Uterus (tissue), 4 donors: ENCODE data around the gene PRR23E. TPM values are rescaled to one million over a fixed set of nuclear protein-coding genes. Genes with fewer than 3 reads are reported as not detected.

Source experiments
- DNase-seq, 2 donors: peaks; one replicate each; pipeline ENCODE4 v3.0.0-alpha.2; 2019 to 2020
- H3K27ac ChIP-seq, 2 donors: fragments of 200-600 bp; sonication (generic); 1 replicate in 1 of 2; 2 replicates in 1 of 2; pipeline ENCODE4 v1.5.1; 2016 to 2018
- H3K27me3 ChIP-seq, 2 donors: fragments of 200-600 bp; sonication (generic); one replicate each; pipeline ENCODE4 v1.5.1; 2018 to 2019; ENCODE audit warnings: control low read depth in 1 of 2
- H3K36me3 ChIP-seq, 2 donors: fragments of 200-600 bp; sonication (generic); one replicate each; pipeline ENCODE4 v1.5.1; 2019; ENCODE audit warnings: control low read depth in 1 of 2
- H3K4me1 ChIP-seq, 2 donors: fragments of 200-600 bp; sonication (generic); one replicate each; pipeline ENCODE4 v1.5.1; 2018 to 2019; ENCODE audit warnings: control low read depth in 1 of 2
- H3K4me3 ChIP-seq, 2 donors: fragments of 200-600 bp; sonication (generic); 1 replicate in 1 of 2; 2 replicates in 1 of 2; pipeline ENCODE4 v1.5.1; 2018 to 2019; ENCODE audit warnings: mild to moderate bottlenecking in 1 of 2
- H3K9me3 ChIP-seq, 2 donors: fragments of 200-600 bp; sonication (generic); one replicate each; pipeline ENCODE4 v1.5.1; 2019; ENCODE audit warnings: control low read depth in 1 of 2
- POLR2A ChIP-seq, 2 donors: fragments of 450-650 bp; IDR thresholded peaks; one replicate each; pipeline ENCODE4 v1.6.1; 2016; ENCODE audit warnings: antibody characterized with exemption in 2 of 2, mild to moderate bottlenecking in 1 of 2, moderate library complexity in 1 of 2
- intact Hi-C: fragments of 100-400 bp; cut with DNase I; formaldehyde crosslinking; loops from one replicate; pipeline ENCODE4 v1.15.1; 2023; ENCODE audit warnings: low total_unique reads
- total RNA-seq, 4 donors: library from RNA; depleted of rRNA in 3 of 4; stranded (reverse); fragments of >200 nt in 3 of 4; gene quantifications; one replicate each; pipeline versions ENCODE4 v1.1.0 to v1.2.4, GENCODE V29; 2014 to 2023
- TF ChIP-seq, protein P1 (sequence below), 4 experiments: fragments of 200-600 bp in 2 of 4; fragments of 450-650 bp in 2 of 4; sonication (generic) in 2 of 4; IDR thresholded peaks; one replicate each; pipeline ENCODE4 v1.5.1; 2016 to 2019; ENCODE audit warnings: antibody characterized with exemption in 4 of 4, mild to moderate bottlenecking in 2 of 4, moderate library complexity in 1 of 4
- donor health status: DM: yes; HTN: yes; CAD: no.

PRR23E gene
- total RNA-seq, 4 donors from 2014 or later: not detected

- no peaks in the 10 kb centered on the region for H3K9me3 ChIP-seq
- no peaks in the 10 kb centered on the region for H3K4me1 ChIP-seq
- no peak overlapping the region for H3K4me3 ChIP-seq
- no peak overlapping the region for H3K27ac ChIP-seq
- no peak for DNase-seq
- no peak for TF ChIP-seq POLR2A (IDR thresholded peaks at IDR 0.05)
- TF ChIP-seq, protein P1, sequence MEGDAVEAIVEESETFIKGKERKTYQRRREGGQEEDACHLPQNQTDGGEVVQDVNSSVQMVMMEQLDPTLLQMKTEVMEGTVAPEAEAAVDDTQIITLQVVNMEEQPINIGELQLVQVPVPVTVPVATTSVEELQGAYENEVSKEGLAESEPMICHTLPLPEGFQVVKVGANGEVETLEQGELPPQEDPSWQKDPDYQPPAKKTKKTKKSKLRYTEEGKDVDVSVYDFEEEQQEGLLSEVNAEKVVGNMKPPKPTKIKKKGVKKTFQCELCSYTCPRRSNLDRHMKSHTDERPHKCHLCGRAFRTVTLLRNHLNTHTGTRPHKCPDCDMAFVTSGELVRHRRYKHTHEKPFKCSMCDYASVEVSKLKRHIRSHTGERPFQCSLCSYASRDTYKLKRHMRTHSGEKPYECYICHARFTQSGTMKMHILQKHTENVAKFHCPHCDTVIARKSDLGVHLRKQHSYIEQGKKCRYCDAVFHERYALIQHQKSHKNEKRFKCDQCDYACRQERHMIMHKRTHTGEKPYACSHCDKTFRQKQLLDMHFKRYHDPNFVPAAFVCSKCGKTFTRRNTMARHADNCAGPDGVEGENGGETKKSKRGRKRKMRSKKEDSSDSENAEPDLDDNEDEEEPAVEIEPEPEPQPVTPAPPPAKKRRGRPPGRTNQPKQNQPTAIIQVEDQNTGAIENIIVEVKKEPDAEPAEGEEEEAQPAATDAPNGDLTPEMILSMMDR (IDR thresholded peaks at IDR 0.05): no peak
- H3K27me3 ChIP-seq: no peaks in the 10 kb centered on the region
- intact Hi-C loops: no loop called here
- no peaks in the 10 kb centered on the region for H3K36me3 ChIP-seq
Observed at GRCh38 chr3:127206611-127207516, 13.9 kb downstream of the PRR23E start.

DNA sequence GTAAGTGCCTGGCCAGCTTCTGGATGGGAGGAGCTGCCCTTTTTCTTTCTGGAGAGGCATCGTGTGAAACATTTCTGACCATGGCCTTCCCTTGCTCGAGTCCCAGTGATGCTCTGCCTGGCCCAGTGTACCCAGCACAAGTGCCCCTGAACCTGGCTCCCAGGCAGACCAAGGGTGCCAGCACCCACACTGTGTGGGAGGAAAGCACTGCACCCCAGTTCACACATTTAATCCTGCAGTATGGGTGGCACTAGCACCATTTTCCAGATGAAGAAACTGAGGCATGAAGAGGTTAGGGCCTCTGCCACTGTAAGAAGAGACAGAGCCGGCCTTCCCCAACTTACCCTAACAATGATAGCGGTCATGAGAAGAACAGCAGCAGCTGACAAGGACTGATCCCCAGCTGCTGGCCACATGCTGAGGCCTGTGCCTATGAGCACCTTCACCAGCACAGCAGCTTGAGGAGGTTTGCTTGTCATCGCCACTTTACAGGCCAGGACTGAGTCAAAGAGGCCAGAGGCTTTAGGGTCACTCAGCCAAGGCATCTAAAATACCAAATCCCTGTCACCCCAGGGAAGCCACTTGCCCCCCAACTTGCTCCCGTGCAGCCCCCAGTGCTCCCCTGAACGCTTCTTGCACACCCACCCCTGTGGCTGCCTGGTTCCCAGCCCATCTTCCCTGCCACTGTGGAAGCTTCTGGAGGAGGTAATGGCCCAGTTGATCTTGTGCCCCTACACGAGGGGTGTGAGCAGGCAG is 15.0 kb downstream of the PRR23E start:
- no peak overlapping the region for H3K4me3 ChIP-seq
- intact Hi-C loops: no loop called here
- no peak overlapping the region for H3K27ac ChIP-seq
- no peaks in the 10 kb centered on the region for H3K36me3 ChIP-seq
- H3K27me3 ChIP-seq: no peaks in the 10 kb centered on the region
- no peaks in the 10 kb centered on the region for H3K4me1 ChIP-seq
- no peak for DNase-seq
- no peaks in the 10 kb centered on the region for H3K9me3 ChIP-seq
- TF ChIP-seq, protein P1 (IDR thresholded peaks at IDR 0.05): no peak
- no peak for TF ChIP-seq POLR2A (IDR thresholded peaks at IDR 0.05)

GRCh38 chr3:127208483-127209100 is 15.7 kb downstream of the PRR23E start:
- H3K27me3 ChIP-seq: no peaks in the 10 kb centered on the region
- H3K4me3 ChIP-seq: no peak overlapping the region
- H3K27ac ChIP-seq: no peak overlapping the region
- no peaks in the 10 kb centered on the region for H3K4me1 ChIP-seq
- no peak for DNase-seq
- intact Hi-C loops: no loop called here
- no peaks in the 10 kb centered on the region for H3K36me3 ChIP-seq
- TF ChIP-seq POLR2A (IDR thresholded peaks at IDR 0.05): no peak
- TF ChIP-seq, protein P1 (IDR thresholded peaks at IDR 0.05): no peak
- no peaks in the 10 kb centered on the region for H3K9me3 ChIP-seq

DNA sequence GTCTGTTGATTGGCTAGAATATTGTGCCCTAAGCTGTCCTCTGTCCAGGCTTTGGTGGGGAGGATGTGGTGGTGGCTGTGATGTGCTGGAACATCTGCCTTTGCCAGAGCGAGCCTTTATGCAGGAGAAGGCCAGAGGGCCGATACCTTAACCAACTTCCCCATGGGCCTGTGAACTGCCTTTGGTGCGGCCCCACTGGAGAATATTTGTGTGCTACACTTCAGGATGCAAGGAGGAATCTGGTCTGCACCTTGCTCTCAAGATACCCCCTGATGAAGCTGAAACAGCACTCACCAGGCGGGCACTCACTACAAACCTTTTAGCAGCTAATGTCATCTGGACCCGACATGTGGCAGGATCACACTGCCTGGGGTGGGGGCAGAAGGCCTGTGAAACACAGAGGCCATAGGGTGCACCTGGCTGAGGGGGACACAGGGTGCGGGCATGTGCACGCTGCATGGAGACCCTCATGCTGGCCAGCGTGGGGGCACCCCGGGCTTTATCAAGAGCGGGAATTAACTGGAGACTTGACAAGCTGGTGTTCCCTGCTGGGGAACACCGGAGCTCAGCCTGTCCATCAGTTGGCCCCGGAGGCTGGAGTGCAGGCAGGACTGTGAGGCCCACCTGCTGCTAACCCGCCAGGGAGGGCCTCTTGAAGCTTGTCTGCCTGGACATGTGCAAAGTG is 16.4 kb downstream of the PRR23E start:
- intact Hi-C loops: no loop called here
- Histone ChIP-seq H3K36me3 (no peaks in the 10 kb centered on the region), H3K27me3 (no peaks in the 10 kb centered on the region), H3K4me3 (no peak overlapping the region), H3K9me3 (no peaks in the 10 kb centered on the region), H3K27ac (no peak overlapping the region), H3K4me1 (no peaks in the 10 kb centered on the region)
- TF ChIP-seq, protein P1 (IDR thresholded peaks at IDR 0.05): no peak
- no peak for TF ChIP-seq POLR2A (IDR thresholded peaks at IDR 0.05)
- DNase-seq: no peak
